Omental fat pad (tissue), 4 donors: Measurements from ENCODE around the gene RIPOR3. TPM values are rescaled to one million over a fixed set of nuclear protein-coding genes. Genes with fewer than 3 reads are reported as not detected.

Experiments used
- ATAC-seq: fragments of 150-250 bp; one replicate; pipeline ENCODE4 v1.9.1; 2016; ENCODE audit warnings: mild to moderate bottlenecking, moderate library complexity; ENCODE audit not compliant: low FRiP score
- DNase-seq: peaks from one replicate; pipeline ENCODE4 v3.0.0-alpha.2; 2019; ENCODE audit warnings: low spot score
- total RNA-seq, 4 donors: library from RNA; depleted of rRNA; stranded (reverse); fragments of >200 nt; gene quantifications; one replicate each; pipeline ENCODE4 v1.1.0, GENCODE V29; 2016
- TF ChIP-seq, protein P1 (sequence below), 3 donors: fragments of 450-650 bp; IDR thresholded peaks; one replicate each; pipeline ENCODE4 v1.5.1; 2016 to 2017; ENCODE audit warnings: antibody characterized with exemption in 3 of 3, mild to moderate bottlenecking in 3 of 3, moderate library complexity in 2 of 3

The RIPOR3 gene
- total RNA-seq = 10 to 100 TPM in 3 of 4 donors, 1 to 10 TPM in 1; 7.8 to 81.8 (median 16.6) TPM

DNA sequence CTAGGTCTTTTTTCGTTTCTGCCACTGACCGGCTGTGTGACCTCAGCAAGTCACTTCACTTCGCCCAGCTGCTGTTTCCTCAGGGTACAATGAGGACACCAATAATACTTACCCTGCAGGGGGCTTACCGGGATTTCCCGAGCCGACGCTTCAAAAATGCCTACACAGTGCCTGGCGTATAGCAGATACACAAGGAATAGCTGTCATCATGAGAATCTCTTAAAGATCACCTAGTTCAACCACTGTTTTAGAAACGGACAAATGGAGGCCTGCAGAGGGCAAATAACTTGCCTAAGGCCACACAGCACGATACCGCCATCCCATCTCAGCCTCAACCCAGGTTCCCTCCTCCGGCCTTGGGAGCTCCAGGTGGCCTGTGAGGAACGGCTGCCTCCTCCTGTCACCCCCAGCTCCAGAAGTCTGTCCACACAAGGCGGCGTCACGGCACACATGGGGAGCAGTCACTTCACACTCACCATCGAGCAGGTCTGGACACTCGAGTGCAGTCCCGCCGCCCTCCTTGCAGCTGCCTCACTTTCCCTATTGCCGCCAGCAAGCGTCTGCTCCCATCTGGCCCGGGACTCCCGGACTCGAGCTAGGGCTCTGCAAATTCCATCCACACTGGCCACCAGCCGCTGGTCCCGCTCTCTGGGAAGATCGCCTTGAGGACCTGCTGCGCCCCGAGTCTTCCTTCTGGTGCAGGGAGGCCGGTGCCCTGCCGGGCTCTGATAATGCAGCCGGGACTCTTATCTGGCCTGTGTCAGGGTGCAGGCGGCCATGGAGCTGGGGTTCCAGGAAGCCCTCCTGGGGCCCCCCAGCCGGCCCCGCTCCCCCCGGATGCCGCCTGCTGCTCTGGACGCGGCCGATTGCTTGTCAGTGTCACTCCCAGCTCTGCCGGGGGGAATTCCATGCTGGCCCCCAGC is at the start of gene RIPOR3:
Gene RIPOR3 (minus strand): TSS at position 893 of the 923 bp plus-strand sequence. CDS start 414 bp downstream, at position 479.
- no peak for ATAC-seq
- no peak for DNase-seq
- TF ChIP-seq, protein P1, sequence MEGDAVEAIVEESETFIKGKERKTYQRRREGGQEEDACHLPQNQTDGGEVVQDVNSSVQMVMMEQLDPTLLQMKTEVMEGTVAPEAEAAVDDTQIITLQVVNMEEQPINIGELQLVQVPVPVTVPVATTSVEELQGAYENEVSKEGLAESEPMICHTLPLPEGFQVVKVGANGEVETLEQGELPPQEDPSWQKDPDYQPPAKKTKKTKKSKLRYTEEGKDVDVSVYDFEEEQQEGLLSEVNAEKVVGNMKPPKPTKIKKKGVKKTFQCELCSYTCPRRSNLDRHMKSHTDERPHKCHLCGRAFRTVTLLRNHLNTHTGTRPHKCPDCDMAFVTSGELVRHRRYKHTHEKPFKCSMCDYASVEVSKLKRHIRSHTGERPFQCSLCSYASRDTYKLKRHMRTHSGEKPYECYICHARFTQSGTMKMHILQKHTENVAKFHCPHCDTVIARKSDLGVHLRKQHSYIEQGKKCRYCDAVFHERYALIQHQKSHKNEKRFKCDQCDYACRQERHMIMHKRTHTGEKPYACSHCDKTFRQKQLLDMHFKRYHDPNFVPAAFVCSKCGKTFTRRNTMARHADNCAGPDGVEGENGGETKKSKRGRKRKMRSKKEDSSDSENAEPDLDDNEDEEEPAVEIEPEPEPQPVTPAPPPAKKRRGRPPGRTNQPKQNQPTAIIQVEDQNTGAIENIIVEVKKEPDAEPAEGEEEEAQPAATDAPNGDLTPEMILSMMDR (IDR thresholded peaks at IDR 0.05) = no peak

DNA sequence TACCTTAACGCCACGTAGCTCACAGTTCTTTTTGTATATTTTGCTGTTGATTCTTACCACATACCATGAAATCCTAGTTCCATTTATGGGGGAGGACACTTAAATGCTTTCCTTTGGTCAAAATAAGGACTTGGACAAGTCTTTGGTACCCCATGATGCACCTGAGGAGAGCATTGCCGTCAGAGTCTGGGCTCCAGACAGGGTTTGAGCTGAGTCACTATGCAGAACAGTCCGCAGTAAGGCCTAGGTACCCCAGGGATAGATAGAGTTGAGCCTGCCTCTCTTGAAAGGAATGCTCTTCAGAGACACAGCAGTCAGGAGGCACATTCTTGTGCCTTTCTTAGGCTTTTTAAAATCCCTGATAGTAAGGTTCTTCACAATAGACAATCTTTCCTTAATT is 46.0 kb upstream of the RIPOR3 start:
- DNase-seq (no peak), ATAC-seq (no peak)

GRCh38 chr20:50735813-50736212 is 44.5 kb upstream of the RIPOR3 start:
- ATAC-seq (no peak), DNase-seq (no peak)
- TF ChIP-seq, protein P1 (IDR thresholded peaks at IDR 0.05) = no peak

More for the DNA sequence above, 46.0 kb upstream of the RIPOR3 start:
- TF ChIP-seq, protein P1 (IDR thresholded peaks at IDR 0.05) = no peak

DNA sequence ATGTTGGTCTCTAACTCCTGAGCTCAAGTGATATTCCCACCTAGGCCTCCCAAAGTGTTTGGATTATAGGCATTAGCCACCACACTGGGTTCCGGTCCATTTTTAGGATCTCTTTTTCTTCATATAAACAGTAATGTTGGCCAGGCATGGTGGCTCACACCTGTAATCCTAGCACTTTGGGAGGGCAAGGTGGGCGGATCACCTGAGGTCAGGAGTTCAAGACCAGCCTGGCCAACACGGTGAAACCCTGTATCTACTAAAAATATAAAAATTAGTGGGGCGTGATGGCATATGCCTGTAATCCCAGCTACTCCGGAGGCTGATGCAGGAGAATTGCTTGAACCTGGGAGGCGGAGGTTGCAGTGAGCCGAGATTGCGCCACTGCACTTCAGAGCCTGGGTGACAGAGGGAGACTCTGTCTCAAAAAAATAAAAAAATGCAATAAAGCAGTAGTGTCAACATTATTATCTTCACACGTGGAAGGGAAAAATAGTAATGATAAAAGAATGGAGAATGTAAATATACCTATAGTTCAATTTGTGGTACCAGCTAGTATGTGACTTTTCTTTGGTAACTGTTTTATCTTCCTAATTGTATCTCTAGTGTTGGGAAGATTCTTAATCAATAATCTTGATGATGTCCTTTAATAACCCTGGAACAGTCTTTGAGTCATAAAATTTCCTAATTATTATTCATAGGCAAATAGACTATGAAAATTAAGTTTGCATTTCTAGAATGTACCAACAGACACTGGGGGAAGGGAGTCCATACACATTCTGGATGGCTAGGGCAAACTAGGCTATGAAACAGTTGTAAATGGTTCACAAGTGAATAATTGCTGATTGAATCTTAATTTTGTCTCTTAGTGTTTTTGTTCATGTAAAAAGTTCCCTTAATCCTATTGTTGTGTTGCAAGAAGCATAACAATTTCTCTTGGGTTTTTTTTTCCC is 43.7 kb upstream of the RIPOR3 start:
- no peak for ATAC-seq
- DNase-seq = no peak
- TF ChIP-seq, protein P1 (IDR thresholded peaks at IDR 0.05) = no peak

DNA sequence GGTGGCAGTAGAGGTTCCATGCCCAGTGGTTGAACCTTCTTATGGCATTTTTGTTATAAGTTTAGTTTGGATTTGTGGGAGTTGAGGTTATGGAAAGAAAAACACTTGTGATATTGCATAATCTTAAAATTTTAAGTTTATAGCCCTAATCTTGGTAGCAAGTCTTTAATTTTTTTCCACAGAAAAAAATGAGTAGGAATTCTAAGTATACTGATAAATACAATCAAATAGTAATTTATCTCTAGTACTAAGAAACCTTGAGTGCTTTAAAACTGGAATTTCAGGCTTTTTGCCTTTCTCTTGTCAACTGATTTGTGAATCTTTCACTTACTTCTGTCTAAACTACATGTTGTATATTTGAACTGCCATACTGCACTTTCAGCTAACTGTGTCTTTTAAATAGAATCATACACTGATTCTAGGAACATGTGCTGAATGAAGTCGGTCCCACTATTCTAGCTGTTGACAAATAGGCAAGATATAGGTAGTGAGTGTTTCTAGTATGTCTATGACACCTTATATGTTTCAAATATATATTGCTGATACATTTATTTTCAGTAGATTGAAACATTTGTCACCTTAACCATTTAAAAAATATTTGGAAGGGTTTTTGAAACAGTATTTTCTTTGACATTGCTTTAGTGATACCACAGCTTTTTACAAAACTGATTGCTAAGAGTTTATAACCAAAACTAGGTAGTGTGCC is 42.5 kb upstream of the RIPOR3 start:
- ATAC-seq = no peak
- TF ChIP-seq, protein P1 (IDR thresholded peaks at IDR 0.05) = no peak
- DNase-seq = no peak

DNA sequence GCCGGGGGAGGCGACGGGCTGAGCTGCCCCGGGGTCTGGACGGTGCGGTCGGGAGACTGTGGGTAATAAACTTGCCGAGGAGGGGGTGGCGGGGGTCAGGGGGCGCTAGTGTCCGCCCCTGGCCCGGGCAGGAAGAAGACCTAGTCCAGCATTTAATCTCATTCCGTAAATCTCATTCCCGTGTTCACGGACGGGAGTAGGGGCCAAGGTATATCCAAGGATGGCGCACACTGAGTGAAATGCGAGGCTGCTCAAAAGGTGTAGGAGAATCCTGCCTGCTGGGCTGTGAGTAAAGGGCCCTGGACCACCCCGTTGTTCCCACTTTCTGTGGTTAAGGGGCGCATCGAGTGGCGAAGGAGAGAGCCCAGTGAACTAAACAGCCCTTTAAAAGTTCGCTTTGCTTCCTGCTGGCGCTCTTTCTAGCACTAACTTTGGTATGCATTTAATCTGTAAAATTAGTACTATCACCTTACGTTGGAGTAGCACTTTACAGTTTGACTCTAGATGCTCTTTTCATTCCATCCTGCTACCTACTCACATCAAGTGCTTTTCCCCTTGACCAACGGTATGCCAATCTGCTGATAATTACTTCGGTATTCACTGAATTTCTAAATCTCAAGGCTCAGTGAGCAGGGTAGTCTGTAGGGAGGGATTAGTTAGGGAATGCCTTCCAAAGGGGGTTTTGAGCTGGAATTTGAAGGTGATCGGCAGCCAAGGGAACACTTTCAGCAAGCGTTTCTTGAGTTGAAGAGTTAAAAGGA is 40.8 kb upstream of the RIPOR3 start:
- no peak for DNase-seq
- TF ChIP-seq, protein P1 (IDR thresholded peaks at IDR 0.05) = no peak
- no peak for ATAC-seq
